ENCODE results near the gene RAD51B.

Gene RAD51B

GRCh38 chr14:68232300-68233055 is 412.9 kb downstream of the RAD51B start:
- no peak overlapping the region for H3K4me3 ChIP-seq (ENCODE audit: low read length)
- no peak overlapping the region for H3K4me2 ChIP-seq (ENCODE audit: low read depth, low read length)
- H3K9ac ChIP-seq (ENCODE audit: low read length) = no peak overlapping the region
- H3K27ac ChIP-seq (ENCODE audit: low read length) = no peak overlapping the region; the same call in 1 of the 2 replicates
- no peaks in the 10 kb centered on the region for H3K36me3 ChIP-seq (replicated peaks; ENCODE audit: insufficient read depth, low read length)
- no peaks in the 10 kb centered on the region for H4K20me1 ChIP-seq (ENCODE audit: insufficient read depth, low read length)
- no peaks in the 10 kb centered on the region for H3K27me3 ChIP-seq (replicated peaks; ENCODE audit: insufficient read depth, low read length)
- no peaks in the 10 kb centered on the region for H3K9me2 ChIP-seq (replicated peaks; ENCODE audit: insufficient read depth, low read length)
- H3F3A ChIP-seq (ENCODE audit: insufficient read depth, low read length) = no peaks in the 10 kb centered on the region
- DNase-seq = peak; percentile 27
- no peak overlapping the region for H2AFZ ChIP-seq (ENCODE audit: low read length)
- H3K4me1 ChIP-seq (ENCODE audit: low read length) = peaks cover 7% of the 10 kb centered on the region; the same call in 1 of the 2 replicates
- H3K9me3 ChIP-seq (replicated peaks; ENCODE audit: insufficient read depth, low read length) = no peaks in the 10 kb centered on the region
- H3K79me2 ChIP-seq (ENCODE audit: low read length) = no peaks in the 10 kb centered on the region
- no peak for TF ChIP-seq EZH2phosphoT487 (IDR thresholded peaks at IDR 0.05; ENCODE audit: low read length)

GRCh38 chr14:68233101-68233784 is 413.7 kb downstream of the RAD51B start:
- H3K4me1 ChIP-seq (ENCODE audit: low read length) = peaks cover 7% of the 10 kb centered on the region; the same call in 1 of the 2 replicates

GRCh38 chr14:68234101-68234905 is 414.7 kb downstream of the RAD51B start:
- DNase-seq = no peak
- no peak overlapping the region for H3K9ac ChIP-seq (ENCODE audit: low read length)
- no peaks in the 10 kb centered on the region for H4K20me1 ChIP-seq (ENCODE audit: insufficient read depth, low read length)
- H3K36me3 ChIP-seq (replicated peaks; ENCODE audit: insufficient read depth, low read length) = no peaks in the 10 kb centered on the region
- no peaks in the 10 kb centered on the region for H3F3A ChIP-seq (ENCODE audit: insufficient read depth, low read length)
- no peaks in the 10 kb centered on the region for H3K79me2 ChIP-seq (ENCODE audit: low read length)
- no peaks in the 10 kb centered on the region for H3K9me2 ChIP-seq (replicated peaks; ENCODE audit: insufficient read depth, low read length)
- no peak overlapping the region for H3K27ac ChIP-seq (ENCODE audit: low read length)
- TF ChIP-seq EZH2 (optimal IDR thresholded peaks at IDR 0.05; ENCODE audit: low read depth, low read length) = no peak
- no peak for TF ChIP-seq CTCF (IDR thresholded peaks at IDR 0.05; ENCODE audit: low read length)
- TF ChIP-seq EZH2phosphoT487 (IDR thresholded peaks at IDR 0.05; ENCODE audit: low read length) = no peak
- H2AFZ ChIP-seq (ENCODE audit: low read length) = no peak overlapping the region
- no peak overlapping the region for H3K4me3 ChIP-seq (ENCODE audit: low read length)
- H3K4me2 ChIP-seq (ENCODE audit: low read depth, low read length) = no peak overlapping the region
- no peaks in the 10 kb centered on the region for H3K27me3 ChIP-seq (replicated peaks; ENCODE audit: insufficient read depth, low read length)
- H3K9me3 ChIP-seq (replicated peaks; ENCODE audit: insufficient read depth, low read length) = no peaks in the 10 kb centered on the region
- peaks cover 7% of the 10 kb centered on the region; the same call in 1 of the 2 replicates for H3K4me1 ChIP-seq (ENCODE audit: low read length)

More at GRCh38 chr14:68233101-68233784, 413.7 kb downstream of the RAD51B start:
- H4K20me1 ChIP-seq (ENCODE audit: insufficient read depth, low read length) = no peaks in the 10 kb centered on the region
- no peaks in the 10 kb centered on the region for H3F3A ChIP-seq (ENCODE audit: insufficient read depth, low read length)
- H3K4me3 ChIP-seq (ENCODE audit: low read length) = no peak overlapping the region
- H3K79me2 ChIP-seq (ENCODE audit: low read length) = no peaks in the 10 kb centered on the region
- no peak overlapping the region for H3K4me2 ChIP-seq (ENCODE audit: low read depth, low read length)
- no peak overlapping the region for H3K9ac ChIP-seq (ENCODE audit: low read length)
- no peak overlapping the region for H3K27ac ChIP-seq (ENCODE audit: low read length)
- no peak for TF ChIP-seq CTCF (IDR thresholded peaks at IDR 0.05; ENCODE audit: low read length)
- TF ChIP-seq EZH2phosphoT487 (IDR thresholded peaks at IDR 0.05; ENCODE audit: low read length) = no peak
- no peak for TF ChIP-seq EZH2 (optimal IDR thresholded peaks at IDR 0.05; ENCODE audit: low read depth, low read length)
- H2AFZ ChIP-seq (ENCODE audit: low read length) = no peak overlapping the region
- H3K36me3 ChIP-seq (replicated peaks; ENCODE audit: insufficient read depth, low read length) = no peaks in the 10 kb centered on the region
- H3K27me3 ChIP-seq (replicated peaks; ENCODE audit: insufficient read depth, low read length) = no peaks in the 10 kb centered on the region
- H3K9me3 ChIP-seq (replicated peaks; ENCODE audit: insufficient read depth, low read length) = no peaks in the 10 kb centered on the region
- DNase-seq = no peak
- no peaks in the 10 kb centered on the region for H3K9me2 ChIP-seq (replicated peaks; ENCODE audit: insufficient read depth, low read length)
